DLD1 (cell line): Measurements from ENCODE around the gene CARMIL1.

Source experiments
- in situ Hi-C: cut with HindIII; loops from 2 replicates; pipeline ENCODE4 v1.10.0; 2017; ENCODE audit warnings: low sequenced_read_pairs

Gene CARMIL1

GRCh38 chr6:25637960-25638434, 358.8 kb downstream of the CARMIL1 start:
- in situ Hi-C loops: no loop called here

- in situ Hi-C loops: no loop called here
These were observed 360.5 kb downstream of the CARMIL1 start for GRCh38 chr6:25639653-25640052.

GRCh38 chr6:25640446-25640845, 361.3 kb downstream of the CARMIL1 start:
- in situ Hi-C loops: no loop called here

- in situ Hi-C loops: no loop called here
These were observed 361.7 kb downstream of the CARMIL1 start for GRCh38 chr6:25640891-25641290.

GRCh38 chr6:25641377-25641776, 362.2 kb downstream of the CARMIL1 start:
- in situ Hi-C loops: no loop called here

- in situ Hi-C loops: no loop called here
These were observed 362.9 kb downstream of the CARMIL1 start for GRCh38 chr6:25641940-25642666.

- in situ Hi-C loops: no loop called here
These were observed 363.6 kb downstream of the CARMIL1 start for GRCh38 chr6:25642667-25643328.

GRCh38 chr6:25645916-25646315, 366.7 kb downstream of the CARMIL1 start:
- in situ Hi-C loops: no loop called here

GRCh38 chr6:25649611-25650010, 370.4 kb downstream of the CARMIL1 start:
- in situ Hi-C loops: no loop called here

- in situ Hi-C loops: no loop called here
These were observed 372.9 kb downstream of the CARMIL1 start, which contains the start of gene SCGN for GRCh38 chr6:25652007-25652515. SCGN (plus strand) TSS chr6:25652215; CDS start chr6:25652404, 189 bp downstream.

- in situ Hi-C loops: no loop called here
These were observed 376.5 kb downstream of the CARMIL1 start for GRCh38 chr6:25655723-25656122.

- in situ Hi-C loops: no loop called here
These were observed 380.6 kb downstream of the CARMIL1 start for GRCh38 chr6:25659633-25660368.

- in situ Hi-C loops: no loop called here
These were observed 381.3 kb downstream of the CARMIL1 start for GRCh38 chr6:25660512-25660911.

GRCh38 chr6:25661129-25661779, 382.1 kb downstream of the CARMIL1 start:
- in situ Hi-C loops: no loop called here

- in situ Hi-C loops: no loop called here
These were observed 386.3 kb downstream of the CARMIL1 start for GRCh38 chr6:25665455-25665854.

- in situ Hi-C loops: no loop called here
These were observed 390.2 kb downstream of the CARMIL1 start for GRCh38 chr6:25669413-25669812.
